GM12878 (cell line): ENCODE measurements around the gene TBC1D5.

ENCODE experiments used
- MYC ChIP-seq: IDR thresholded peaks from 2 replicates; pipeline ENCODE4 v1.6.1; 2011; ENCODE audit warnings: mild to moderate bottlenecking, low read length, moderate library complexity, inconsistent platforms; ENCODE audit not compliant: insufficient read depth, insufficient replicate concordance, insufficient read length, severe bottlenecking
- POLR2AphosphoS5 ChIP-seq: IDR thresholded peaks from 2 replicates; pipeline ENCODE4 v1.6.1; 2011; ENCODE audit warnings: mild to moderate bottlenecking, low read length, inconsistent platforms

- TF ChIP-seq POLR2AphosphoS5 (no peak), MYC (no peak)
Measured at GRCh38 chr3:17111586-17111985, 630.8 kb downstream of the TBC1D5 start.
